Naive thymus-derived CD4-positive, alpha-beta T cell (primary cell): ENCODE measurements around the gene TREH. TPM values are rescaled to one million over a fixed set of nuclear protein-coding genes. Genes with fewer than 3 reads are reported as not detected.
A peak's percentile ranks its signal among the peaks of the same experiment; 100 is the strongest.
"Not testable (repeated sequence)": the region's sequence is repeated elsewhere in the genome, so short reads cannot be mapped to it uniquely, and the experiment has no call there.

Experiments
- ATAC-seq: fragments of 150-1000 bp; cut with Tn5 transposase; 2 replicates; pipeline ENCODE4 v1.10.0; 2021; ENCODE audit warnings: mild to moderate bottlenecking, moderate library complexity
- CTCF ChIA-PET: fragments of 350-600 bp; sonication (Branson Sonifier 250); formaldehyde crosslinking; loops from one replicate; lab custom pipeline; 2021; ENCODE audit warnings: antibody characterized with exemption; lab: Charles Lee
- POLR2A ChIA-PET: fragments of 350-600 bp; sonication (Branson Sonifier 250); formaldehyde crosslinking; loops from one replicate; lab custom pipeline; 2021; ENCODE audit warnings: antibody characterized with exemption, inconsistent platforms; lab: Charles Lee
- DNase-seq, 9 donors: peaks; one replicate each; pipeline versions ENCODE4 v3.0.0 to v3.0.0-alpha.2; 2020 to 2022; ENCODE audit warnings: mixed read lengths in 1 of 9
- H3K27ac ChIP-seq: one replicate; pipeline ENCODE4 v1.7.0; 2013; ENCODE audit warnings: mild to moderate bottlenecking, low read depth, low read length, moderate library complexity
- H3K27me3 ChIP-seq, 2 donors: one replicate each; pipeline ENCODE4 v1.7.0; 2013; ENCODE audit warnings: low read length in 2 of 2, mild to moderate bottlenecking in 2 of 2, moderate library complexity in 2 of 2; ENCODE audit not compliant: control insufficient read depth in 2 of 2, insufficient read depth in 2 of 2
- H3K36me3 ChIP-seq, 3 experiments: 1 replicate in 2 of 3; 2 replicates in 1 of 3; pipeline ENCODE4 v1.7.0; 2013; ENCODE audit warnings: low read length in 3 of 3, mild to moderate bottlenecking in 3 of 3, moderate library complexity in 1 of 3; ENCODE audit not compliant: insufficient read depth in 3 of 3, control insufficient read depth in 2 of 3
- H3K4me1 ChIP-seq, 2 donors: one replicate each; pipeline ENCODE4 v1.7.0; 2013; ENCODE audit warnings: low read length in 2 of 2, mild to moderate bottlenecking in 2 of 2, moderate library complexity in 1 of 2; ENCODE audit not compliant: control insufficient read depth in 2 of 2, insufficient read depth in 2 of 2
- H3K4me3 ChIP-seq: 2 replicates; pipeline ENCODE4 v1.7.0; 2013; ENCODE audit warnings: mild to moderate bottlenecking, low read length
- H3K9me3 ChIP-seq, 3 experiments: 1 replicate in 2 of 3; 2 replicates in 1 of 3; pipeline ENCODE4 v1.7.0; 2013; ENCODE audit warnings: low read length in 3 of 3; ENCODE audit not compliant: control insufficient read depth in 2 of 3
- H3K27ac Mint-ChIP-seq, 9 donors: one replicate each; pipeline ENCODE4 v1.8.0; 2020 to 2022; ENCODE audit warnings: mixed read lengths in 9 of 9, mild to moderate bottlenecking in 8 of 9, moderate library complexity in 5 of 9, inconsistent platforms in 2 of 9
- H3K27me3 Mint-ChIP-seq, 5 donors: one replicate each; pipeline ENCODE4 v1.8.0; 2021 to 2022; ENCODE audit warnings: mixed read lengths in 5 of 5, mild to moderate bottlenecking in 1 of 5
- H3K36me3 Mint-ChIP-seq, 5 donors: one replicate each; pipeline ENCODE4 v1.8.0; 2020 to 2022; ENCODE audit warnings: mixed read lengths in 5 of 5, mild to moderate bottlenecking in 3 of 5, inconsistent platforms in 1 of 5
- H3K4me1 Mint-ChIP-seq, 7 donors: one replicate each; pipeline ENCODE4 v1.8.0; 2020 to 2022; ENCODE audit warnings: mixed read lengths in 7 of 7, mild to moderate bottlenecking in 3 of 7, inconsistent platforms in 1 of 7
- H3K4me3 Mint-ChIP-seq, 10 donors: one replicate each; pipeline ENCODE4 v1.8.0; 2020 to 2022; ENCODE audit warnings: mild to moderate bottlenecking in 10 of 10, mixed read lengths in 10 of 10, moderate library complexity in 6 of 10, inconsistent platforms in 2 of 10
- H3K9me3 Mint-ChIP-seq, 11 donors: one replicate each; pipeline ENCODE4 v1.8.0; 2020 to 2022; ENCODE audit warnings: mixed read lengths in 11 of 11, mild to moderate bottlenecking in 4 of 11, inconsistent platforms in 1 of 11, moderate library complexity in 1 of 11
- intact Hi-C, 2 donors: fragments of 100-400 bp; cut with micrococcal nuclease; formaldehyde crosslinking; loops; one replicate each; pipeline ENCODE4 v1.15.1; 2023
- polyA plus RNA-seq, 2 donors: library from polyadenylated mRNA; unstranded; fragments of 300-500 nt; fragmentation: Illumina TruSeq; gene quantifications; one replicate each; pipeline ENCODE4 v1.2.3, GENCODE V29; 2021
- total RNA-seq, 6 experiments: library from RNA in 5 of 6; stranded (reverse) in 5 of 6; gene quantifications; 1 replicate in 5 of 6; 2 replicates in 1 of 6; pipeline ENCODE4 v1.2.3 and lab custom pipeline; 2021 to 2026

TREH gene
- total and polyA plus RNA-seq, 7 experiments from 2014 or later, result not detected

GRCh38 chr11:118714416-118714815 lies 35.0 kb upstream of the TREH start:
- H3K36me3 ChIP-seq, DNase-seq, H3K9me3 ChIP-seq, H3K4me3 ChIP-seq, H3K4me3 Mint-ChIP-seq, H3K9me3 Mint-ChIP-seq, intact Hi-C loops, H3K36me3 Mint-ChIP-seq, H3K27me3 Mint-ChIP-seq, H3K4me1 ChIP-seq, H3K27me3 ChIP-seq, H3K27ac ChIP-seq, ATAC-seq: not testable (repeated sequence)
- ChIA-PET POLR2A (interaction anchor here (0.7 kb wide), 1 partner anchor 172 kb away, joined by 3 read pairs; no protein-coding TSS in a partner anchor), CTCF (interaction anchor here (0.6 kb wide), 1 partner anchor 20 kb away, joined by 3 read pairs; no protein-coding TSS in a partner anchor)
- H3K4me1 Mint-ChIP-seq, result peaks cover 4 to 13% (median 9%) of the 10 kb centered on the region in 7 donors
- H3K27ac Mint-ChIP-seq, result peak overlapping the region in 1 of 9 donors; percentile 34

DNA sequence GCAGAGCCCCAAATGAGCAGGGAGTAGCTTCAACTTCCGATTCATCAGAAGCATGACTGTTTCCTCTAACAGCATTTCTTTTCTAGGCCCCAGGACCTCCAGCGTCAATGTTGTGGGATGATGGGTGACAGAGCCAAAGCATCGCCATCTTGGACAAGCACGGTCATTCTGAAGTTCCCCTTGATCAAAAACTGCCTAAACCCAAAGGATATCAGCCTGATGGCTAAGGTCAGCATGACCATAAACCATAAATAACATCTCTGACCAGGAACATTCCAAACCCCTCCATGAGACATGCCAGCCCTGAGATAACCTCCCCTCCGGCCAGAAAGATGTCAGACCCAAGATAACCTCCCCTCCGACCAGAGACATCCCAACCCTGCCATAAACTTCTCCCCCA lies 28.8 kb upstream of the TREH start:
- Histone ChIP-seq H3K36me3 (no peaks in the 10 kb centered on the region), H3K4me1 (peaks cover 21 to 36% of the 10 kb centered on the region in 2 donors), H3K27me3 (no peaks in the 10 kb centered on the region), H3K27ac (no peak overlapping the region), H3K4me3 (no peak overlapping the region), H3K9me3 (no peaks in the 10 kb centered on the region)
- ATAC-seq, result no peak
- ChIA-PET POLR2A (interaction anchor here (9.5 kb wide), 1 partner anchor 16 kb away, joined by 100 read pairs; no protein-coding TSS in a partner anchor), CTCF (interaction anchor here (0.7 to 1.0 kb wide), 2 partner anchors 9 to 18 kb away, joined by 3 read pairs; no protein-coding TSS in a partner anchor)
- intact Hi-C loops, result no loop called here
- Mint-ChIP-seq H3K4me1 (peaks cover 19 to 42% (median 38%) of the 10 kb centered on the region in 7 donors), H3K9me3 (peaks cover 0 to 3% (median 0%) of the 10 kb centered on the region in 11 donors), H3K27me3 (peaks cover 0 to 13% (median 0%) of the 10 kb centered on the region in 5 donors), H3K36me3 (no peaks in the 10 kb centered on the region), H3K4me3 (no peak overlapping the region), H3K27ac (peak overlapping the region in 1 of 9 donors; percentile 49)
- no peak for DNase-seq

DNA sequence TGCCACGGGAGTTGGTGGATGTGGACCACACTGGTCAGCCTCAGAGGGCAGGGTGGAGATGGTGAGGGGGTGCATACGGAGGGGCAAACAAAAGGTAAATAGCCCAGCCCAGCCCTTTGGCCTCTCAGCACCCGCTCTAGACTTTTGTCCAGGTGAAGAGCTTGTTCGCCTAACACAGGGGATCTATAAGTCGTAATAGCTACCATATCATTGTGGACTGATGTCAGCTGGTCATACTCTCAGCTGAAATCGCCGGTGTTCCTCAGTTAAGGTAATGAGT lies 27.0 kb upstream of the TREH start:
- H3K27ac ChIP-seq, result no peak overlapping the region
- H3K4me1 ChIP-seq, result peaks cover 21 to 39% of the 10 kb centered on the region in 2 donors
- no peaks in the 10 kb centered on the region for H3K36me3 ChIP-seq
- H3K9me3 Mint-ChIP-seq, result peaks cover 0 to 3% (median 0%) of the 10 kb centered on the region in 11 donors
- intact Hi-C loops, result no loop called here
- CTCF ChIA-PET, result interaction anchor here (2.4 kb wide), 1 partner anchor 16 kb away, joined by 30 read pairs; no protein-coding TSS in a partner anchor
- H3K9me3 ChIP-seq, result no peaks in the 10 kb centered on the region
- ATAC-seq (no peak), DNase-seq (no peak)
- H3K27me3 ChIP-seq, result no peaks in the 10 kb centered on the region
- H3K4me3 Mint-ChIP-seq, result peak overlapping the region in 3 of 10 donors; percentile 75 to 80 (median 78)
- H3K36me3 Mint-ChIP-seq, result no peaks in the 10 kb centered on the region
- peak overlapping the region in 4 of 9 donors; percentile 38 to 99 (median 88) for H3K27ac Mint-ChIP-seq
- peaks cover 0 to 13% (median 0%) of the 10 kb centered on the region in 5 donors for H3K27me3 Mint-ChIP-seq
- peaks cover 19 to 58% (median 43%) of the 10 kb centered on the region in 7 donors for H3K4me1 Mint-ChIP-seq
- POLR2A ChIA-PET, result interaction anchor here (2.0 to 9.5 kb wide), 4 partner anchors 14 to 207 kb away, joined by 10 to 100 read pairs (median 20); partner anchors contain the start of gene DDX6
- H3K4me3 ChIP-seq, result no peak overlapping the region

GRCh38 chr11:118705791-118706545 lies 26.5 kb upstream of the TREH start:
- peaks cover 0 to 3% (median 0%) of the 10 kb centered on the region in 11 donors for H3K9me3 Mint-ChIP-seq

DNA sequence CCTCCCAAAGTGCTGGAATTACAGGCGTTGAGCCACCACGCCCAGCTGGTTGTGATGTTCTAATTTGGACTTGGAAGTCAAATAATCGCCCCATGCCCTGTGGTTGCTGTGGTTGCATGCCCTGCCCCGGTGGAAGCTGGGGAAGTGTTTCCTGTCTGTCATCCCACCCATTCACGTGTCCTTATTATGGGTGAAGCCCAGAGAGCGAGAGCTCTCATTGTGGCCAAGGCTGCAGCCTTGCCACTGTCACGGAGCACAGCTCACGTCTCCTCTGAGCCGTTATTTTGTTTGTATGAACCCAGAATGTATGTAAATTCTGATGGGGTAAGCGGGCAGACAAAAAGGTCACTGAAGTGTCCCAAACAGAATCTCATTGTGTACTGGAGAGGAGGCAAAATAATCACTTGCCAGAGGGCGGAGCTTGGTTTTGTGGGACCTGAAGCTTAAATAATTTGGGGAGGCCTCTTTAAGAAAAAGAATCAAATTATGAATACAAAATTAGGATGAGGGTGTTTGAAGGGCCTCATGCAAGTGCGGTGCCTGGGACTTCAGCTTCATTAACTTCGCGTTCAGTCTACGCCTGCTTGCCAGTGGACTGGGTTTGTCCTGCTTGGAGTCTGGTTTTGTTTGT lies 25.8 kb upstream of the TREH start:
- peak overlapping the region; percentile 62 for H3K27ac ChIP-seq
- H3K4me3 Mint-ChIP-seq, result peak overlapping the region; percentile 67 to 84 (median 76)
- ATAC-seq (peak; percentile 79), DNase-seq (peak in 7 of 9 donors; percentile 50 to 72 (median 63))
- ChIA-PET POLR2A (interaction anchor here (0.8 to 9.5 kb wide), 20 partner anchors 11 to 270 kb away, joined by 3 to 100 read pairs (median 4); partner anchors contain the start of genes BCL9L and DDX6), CTCF (interaction anchor here (0.6 to 2.4 kb wide), 9 partner anchors 9 to 252 kb away, joined by 3 to 30 read pairs (median 4); no protein-coding TSS in a partner anchor)
- peaks cover 0 to 5% (median 3%) of the 10 kb centered on the region in 11 donors for H3K9me3 Mint-ChIP-seq
- H3K36me3 ChIP-seq, result no peaks in the 10 kb centered on the region
- H3K27me3 Mint-ChIP-seq, result peaks cover 0 to 8% (median 0%) of the 10 kb centered on the region in 5 donors
- H3K9me3 ChIP-seq, result no peaks in the 10 kb centered on the region
- peaks cover 28 to 41% of the 10 kb centered on the region in 2 donors for H3K4me1 ChIP-seq
- H3K27me3 ChIP-seq, result no peaks in the 10 kb centered on the region
- intact Hi-C loops, result loop anchor here in 1 of 2 donors (2.0 kb wide), 1 partner anchor 14 kb away; no protein-coding TSS in a partner anchor
- peaks cover 20 to 63% (median 47%) of the 10 kb centered on the region in 7 donors for H3K4me1 Mint-ChIP-seq
- H3K36me3 Mint-ChIP-seq, result peaks cover 0 to 3% (median 3%) of the 10 kb centered on the region in 5 donors
- H3K4me3 ChIP-seq, result no peak overlapping the region
- H3K27ac Mint-ChIP-seq, result peak overlapping the region; percentile 49 to 99 (median 95)

More at GRCh38 chr11:118705791-118706545, 26.5 kb upstream of the TREH start:
- H3K36me3 Mint-ChIP-seq, result no peaks in the 10 kb centered on the region
- H3K27ac Mint-ChIP-seq, result peak overlapping the region; percentile 15 to 99 (median 95)
- ChIA-PET POLR2A (interaction anchor here (0.8 to 9.5 kb wide), 15 partner anchors 14 to 234 kb away, joined by 3 to 100 read pairs (median 4); partner anchors contain the start of genes BCL9L and DDX6), CTCF (interaction anchor here (0.6 to 2.4 kb wide), 9 partner anchors 9 to 186 kb away, joined by 3 to 30 read pairs (median 4); no protein-coding TSS in a partner anchor)
- Histone ChIP-seq H3K36me3 (no peaks in the 10 kb centered on the region), H3K27me3 (no peaks in the 10 kb centered on the region), H3K4me1 (peaks cover 21 to 39% of the 10 kb centered on the region in 2 donors), H3K4me3 (no peak overlapping the region), H3K9me3 (no peaks in the 10 kb centered on the region), H3K27ac (peak overlapping the region; percentile 62)
- ATAC-seq (no peak), DNase-seq (no peak)
- H3K4me3 Mint-ChIP-seq, result peak overlapping the region in 9 of 10 donors; percentile 55 to 84 (median 76)
- intact Hi-C loops, result loop anchor here in 1 of 2 donors (2.0 kb wide), 1 partner anchor 15 kb away; no protein-coding TSS in a partner anchor
- peaks cover 19 to 59% (median 43%) of the 10 kb centered on the region in 7 donors for H3K4me1 Mint-ChIP-seq
- H3K27me3 Mint-ChIP-seq, result peaks cover 0 to 12% (median 0%) of the 10 kb centered on the region in 5 donors
